GM23248 (cell line): Measurements from ENCODE around the gene ATP10A.

ENCODE experiments used
- EZH2 ChIP-seq: fragments of 200-600 bp; sonication (generic); IDR thresholded peaks from 2 replicates; pipeline ENCODE4 v1.6.1; 2018; ENCODE audit warnings: antibody characterized with exemption, mild to moderate bottlenecking; ENCODE audit not compliant: insufficient read depth, poor library complexity, severe bottlenecking
- EZH2phosphoT487 ChIP-seq: fragments of 200-600 bp; sonication (generic); IDR thresholded peaks from 2 replicates; pipeline ENCODE4 v1.6.1; 2018; ENCODE audit warnings: antibody characterized with exemption, moderate library complexity, mild to moderate bottlenecking, low read depth; ENCODE audit not compliant: insufficient read depth

- TF ChIP-seq EZH2 = no peak
- no peak for TF ChIP-seq EZH2phosphoT487
Observed at GRCh38 chr15:25770031-25770430, 93.1 kb downstream of the ATP10A start.
